ENCODE results near the gene CPNE6.
"Not testable (repeated sequence)": the region's sequence is repeated elsewhere in the genome, so short reads cannot be mapped to it uniquely, and the experiment has no call there.

- TF ChIP-seq CTCF (IDR thresholded peaks at IDR 0.05); TAF1 (IDR thresholded peaks at IDR 0.05; ENCODE audit: borderline replicate concordance, low read depth, low read length); POLR2AphosphoS5 (IDR thresholded peaks at IDR 0.05; ENCODE audit: low read depth, low read length); USF2 (IDR thresholded peaks at IDR 0.05; ENCODE audit: borderline replicate concordance, low read depth, low read length); ELF1 (IDR thresholded peaks at IDR 0.05); EP300 (IDR thresholded peaks at IDR 0.05; ENCODE audit: borderline replicate concordance in 1 of 2, low read depth in 1 of 2, low read length in 1 of 2); REST (IDR thresholded peaks at IDR 0.05; ENCODE audit: low read depth, low read length): not testable (repeated sequence)
Observed at GRCh38 chr14:24050753-24051152, 20.6 kb upstream of the CPNE6 start.

All from SK-N-SH (cell line).